ENCODE results near the gene CMPK1.

The CMPK1 gene

GRCh38 chr1:47418681-47419325, 85.2 kb downstream of the CMPK1 start:
- no peaks in the 10 kb centered on the region for H3K4me1 ChIP-seq (ENCODE audit: insufficient read depth, insufficient read length)
- no peak for DNase-seq (ENCODE audit: low read depth, low spot score)
- H3K27me3 ChIP-seq (ENCODE audit: insufficient read depth, insufficient read length), result peaks cover 69% of the 10 kb centered on the region
- H3K4me3 ChIP-seq (ENCODE audit: insufficient read length, low read depth), result no peak overlapping the region
- H3K36me3 ChIP-seq (ENCODE audit: insufficient read depth, insufficient read length, low read length), result no peaks in the 10 kb centered on the region
- TF ChIP-seq ZNF274 (IDR thresholded peaks at IDR 0.05; ENCODE audit: low read depth, low read length), result no peak
- TF ChIP-seq SUZ12 (IDR thresholded peaks at IDR 0.05; ENCODE audit: extremely low read depth, insufficient read depth, insufficient read length), result no peak
- no peak for TF ChIP-seq YY1 (IDR thresholded peaks at IDR 0.05; ENCODE audit: insufficient read depth, insufficient read length)
- no peaks in the 10 kb centered on the region for H3K9me3 ChIP-seq (ENCODE audit: insufficient read depth, low read length)
- no peak overlapping the region for H3K9ac ChIP-seq (ENCODE audit: insufficient read length, low read depth)

GRCh38 chr1:47420547-47420946, 87.0 kb downstream of the CMPK1 start:
- DNase-seq (ENCODE audit: low read depth, low spot score), result no peak
- Histone ChIP-seq H3K4me1 (ENCODE audit: insufficient read depth, insufficient read length) (no peaks in the 10 kb centered on the region), H3K9ac (ENCODE audit: insufficient read length, low read depth) (no peak overlapping the region), H3K27me3 (ENCODE audit: insufficient read depth, insufficient read length) (peaks cover 52% of the 10 kb centered on the region), H3K9me3 (ENCODE audit: insufficient read depth, low read length) (no peaks in the 10 kb centered on the region), H3K4me3 (ENCODE audit: insufficient read length, low read depth) (no peak overlapping the region), H3K36me3 (ENCODE audit: insufficient read depth, insufficient read length, low read length) (no peaks in the 10 kb centered on the region)
- no peak for TF ChIP-seq YY1 (IDR thresholded peaks at IDR 0.05; ENCODE audit: insufficient read depth, insufficient read length)
- TF ChIP-seq SUZ12 (IDR thresholded peaks at IDR 0.05; ENCODE audit: extremely low read depth, insufficient read depth, insufficient read length), result no peak
- TF ChIP-seq ZNF274 (IDR thresholded peaks at IDR 0.05; ENCODE audit: low read depth, low read length), result no peak

- no peak for TF ChIP-seq YY1 (IDR thresholded peaks at IDR 0.05; ENCODE audit: insufficient read depth, insufficient read length)
- no peak for TF ChIP-seq SUZ12 (IDR thresholded peaks at IDR 0.05; ENCODE audit: extremely low read depth, insufficient read depth, insufficient read length)
- TF ChIP-seq ZNF274 (IDR thresholded peaks at IDR 0.05; ENCODE audit: low read depth, low read length), result no peak
- H3K9me3 ChIP-seq (ENCODE audit: insufficient read depth, low read length), result no peaks in the 10 kb centered on the region
- H3K9ac ChIP-seq (ENCODE audit: insufficient read length, low read depth), result no peak overlapping the region
- H3K4me3 ChIP-seq (ENCODE audit: insufficient read length, low read depth), result no peak overlapping the region
- DNase-seq (ENCODE audit: low read depth, low spot score), result no peak
- no peaks in the 10 kb centered on the region for H3K4me1 ChIP-seq (ENCODE audit: insufficient read depth, insufficient read length)
- no peaks in the 10 kb centered on the region for H3K36me3 ChIP-seq (ENCODE audit: insufficient read depth, insufficient read length, low read length)
- H3K27me3 ChIP-seq (ENCODE audit: insufficient read depth, insufficient read length), result peaks cover 19% of the 10 kb centered on the region
These were observed 90.3 kb downstream of the CMPK1 start for GRCh38 chr1:47423872-47424271.

GRCh38 chr1:47424336-47424982, 90.9 kb downstream of the CMPK1 start:
- Histone ChIP-seq H3K4me1 (ENCODE audit: insufficient read depth, insufficient read length) (no peaks in the 10 kb centered on the region), H3K36me3 (ENCODE audit: insufficient read depth, insufficient read length, low read length) (no peaks in the 10 kb centered on the region), H3K27me3 (ENCODE audit: insufficient read depth, insufficient read length) (peaks cover 13% of the 10 kb centered on the region), H3K9me3 (ENCODE audit: insufficient read depth, low read length) (no peaks in the 10 kb centered on the region), H3K9ac (ENCODE audit: insufficient read length, low read depth) (no peak overlapping the region), H3K4me3 (ENCODE audit: insufficient read length, low read depth) (no peak overlapping the region)
- TF ChIP-seq YY1 (IDR thresholded peaks at IDR 0.05; ENCODE audit: insufficient read depth, insufficient read length), result no peak
- no peak for TF ChIP-seq ZNF274 (IDR thresholded peaks at IDR 0.05; ENCODE audit: low read depth, low read length)
- TF ChIP-seq SUZ12 (IDR thresholded peaks at IDR 0.05; ENCODE audit: extremely low read depth, insufficient read depth, insufficient read length), result no peak
- DNase-seq (ENCODE audit: low read depth, low spot score), result peak; percentile 87
